GM12874 (cell line): ENCODE results near the gene RRP15.

Experiments
- CTCF ChIP-seq: IDR thresholded peaks from 2 replicates; pipeline ENCODE4 v1.5.1; 2011; ENCODE audit warnings: low read depth, mild to moderate bottlenecking, control low read depth, low read length, moderate library complexity; ENCODE audit not compliant: insufficient read depth

The RRP15 gene

GRCh38 chr1:218273762-218274479, 11.2 kb upstream of the RRP15 start:
- no peak for TF ChIP-seq CTCF

GRCh38 chr1:218274511-218274910, 10.6 kb upstream of the RRP15 start:
- no peak for TF ChIP-seq CTCF

GRCh38 chr1:218275823-218276222, 9.3 kb upstream of the RRP15 start:
- no peak for TF ChIP-seq CTCF

GRCh38 chr1:218281285-218281684, 3.8 kb upstream of the RRP15 start:
- TF ChIP-seq CTCF = no peak

GRCh38 chr1:218284377-218284916, 646 bp upstream of the RRP15 start:
- no peak for TF ChIP-seq CTCF

GRCh38 chr1:218292515-218292914, 7.4 kb downstream of the RRP15 start:
- no peak for TF ChIP-seq CTCF

- TF ChIP-seq CTCF = no peak
Observed at GRCh38 chr1:218294546-218294945, 9.5 kb downstream of the RRP15 start.

- no peak for TF ChIP-seq CTCF
Observed at GRCh38 chr1:218296162-218296561, 11.1 kb downstream of the RRP15 start.
